GM19238 (cell line): Measurements from ENCODE around the gene MEPCE.

Source experiments
- DNase-seq: peaks from one replicate; pipeline ENCODE4 v3.0.0; 2011; ENCODE audit warnings: low spot score; ENCODE audit not compliant: insufficient read length

MEPCE gene

DNA sequence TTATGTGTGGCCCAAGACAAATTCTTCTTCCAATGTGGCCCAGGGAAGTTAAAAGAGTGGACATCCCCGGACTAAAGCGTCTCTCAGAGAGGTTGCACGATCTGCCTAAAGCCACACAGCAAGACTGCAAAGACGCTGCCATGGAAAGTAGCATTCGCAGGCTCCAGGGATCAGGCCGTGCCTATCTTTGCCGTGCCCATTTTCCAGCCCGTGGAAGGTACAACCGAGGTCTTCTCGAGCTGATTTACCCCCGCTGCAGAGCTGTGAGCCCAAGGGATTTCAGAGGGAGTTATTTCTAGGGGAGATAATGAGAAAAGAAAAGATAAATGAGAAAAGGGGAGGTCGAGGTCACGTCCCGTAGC lies 53.1 kb downstream of the MEPCE start:
- no peak for DNase-seq

DNA sequence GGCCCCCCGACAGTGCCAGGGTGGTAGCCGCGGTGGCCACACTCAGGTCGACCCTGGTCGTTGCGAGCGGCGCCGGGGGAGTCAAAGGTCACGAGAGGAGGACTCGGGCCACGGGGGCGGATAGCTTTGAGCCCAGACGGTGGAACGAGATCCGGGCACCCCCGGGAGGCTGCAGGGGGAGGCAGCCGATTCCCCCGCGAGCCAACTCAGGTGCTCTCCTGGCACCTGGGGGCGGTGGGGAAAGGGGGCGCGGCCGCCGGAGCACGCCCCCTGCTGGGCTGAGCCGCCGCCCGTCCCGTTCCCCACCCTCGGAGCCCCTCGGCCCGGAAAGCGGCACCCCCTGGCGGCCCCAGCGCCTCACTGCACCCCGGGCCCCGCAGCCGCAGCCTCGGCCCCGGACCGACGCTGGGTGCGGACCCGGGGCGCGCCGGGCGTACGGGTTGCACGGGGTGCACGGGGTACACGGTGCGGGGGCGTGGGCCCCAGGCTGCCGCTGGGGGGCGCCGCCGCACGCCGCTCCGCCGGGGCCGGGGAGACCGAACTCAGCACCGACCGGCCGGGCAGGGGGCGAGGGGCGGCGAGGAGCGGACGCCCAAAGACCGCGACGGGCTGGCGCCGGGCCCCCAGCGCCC lies 53.6 kb downstream of the MEPCE start:
- DNase-seq: peak; percentile 85
